PC-3 (cell line): ENCODE results near the gene PCA3. TPM values are rescaled to one million over a fixed set of nuclear protein-coding genes. Genes with fewer than 3 reads are reported as not detected.

Experiments used
- ATAC-seq: fragments of 200-7000 bp; cut with Tn5 transposase; 2 replicates; pipeline ENCODE4 v1.9.1; 2020; ENCODE audit warnings: mild to moderate bottlenecking, moderate library complexity
- BruUV-seq: library from RNA; stranded (reverse); fragments of 400-500 nt; replicated peaks from 2 replicates; lab custom pipeline; 2021; lab: Mats Ljungman, UMichigan
- CTCF ChIA-PET: fragments of 300-600 bp; sonication (Branson Sonifier 250); formaldehyde crosslinking; loops from one replicate; lab custom pipeline; 2022; ENCODE audit warnings: antibody characterized with exemption; lab: Charles Lee
- POLR2A ChIA-PET: fragments of 300-600 bp; sonication (Branson Sonifier 250); formaldehyde crosslinking; loops from one replicate; lab custom pipeline; 2022; ENCODE audit warnings: antibody characterized with exemption; ENCODE audit not compliant: unreplicated experiment; lab: Charles Lee
- DNase-seq: peaks from one replicate; pipeline ENCODE4 v3.0.0-alpha.2; 2015
- H2AFZ ChIP-seq: fragments of 300-600 bp; sonication (generic); 2 replicates; pipeline ENCODE4 v1.6.0; 2016; ENCODE audit warnings: antibody characterized with exemption, low read length
- H3F3A ChIP-seq: fragments of 300-600 bp; sonication (generic); one replicate; pipeline ENCODE4 v1.6.0; 2017; ENCODE audit warnings: antibody characterized with exemption, low read length, control low read depth, mild to moderate bottlenecking; ENCODE audit not compliant: unreplicated experiment
- H3K27ac ChIP-seq: fragments of 300-600 bp; sonication (generic); 2 replicates; pipeline ENCODE4 v1.5.1; 2016; ENCODE audit warnings: mild to moderate bottlenecking, low read length
- H3K27me3 ChIP-seq: fragments of 300-600 bp; sonication (generic); 2 replicates; pipeline ENCODE4 v1.6.1; 2016; ENCODE audit warnings: low read length, mixed read lengths
- H3K36me3 ChIP-seq: fragments of 300-600 bp; sonication (generic); 2 replicates; pipeline ENCODE4 v1.6.1; 2016; ENCODE audit warnings: low read depth, mixed run types, low read length, mixed read lengths
- H3K4me1 ChIP-seq: fragments of 300-600 bp; sonication (generic); 2 replicates; pipeline ENCODE4 v1.5.1; 2016; ENCODE audit warnings: low read length; ENCODE audit not compliant: insufficient read depth
- H3K4me2 ChIP-seq: fragments of 300-600 bp; sonication (generic); 2 replicates; pipeline ENCODE4 v1.6.0; 2016; ENCODE audit warnings: low read length
- H3K4me3 ChIP-seq: fragments of 300-600 bp; sonication (generic); 2 replicates; pipeline ENCODE4 v1.5.1; 2016; ENCODE audit warnings: mild to moderate bottlenecking, low read length, mixed read lengths
- H3K79me2 ChIP-seq: fragments of 300-600 bp; sonication (generic); 2 replicates; pipeline ENCODE4 v1.6.1; 2017; ENCODE audit warnings: low read length, mixed read lengths
- H3K9ac ChIP-seq: fragments of 300-600 bp; sonication (generic); 2 replicates; pipeline ENCODE4 v1.6.0; 2016; ENCODE audit warnings: mild to moderate bottlenecking, low read length
- H3K9me2 ChIP-seq: fragments of 300-600 bp; sonication (generic); replicated peaks from 2 replicates; pipeline ENCODE4 v1.6.1; 2016; ENCODE audit warnings: mixed run types, low read length, mixed read lengths
- H3K9me3 ChIP-seq: fragments of 300-600 bp; sonication (generic); 2 replicates; pipeline ENCODE4 v1.6.1; 2016; ENCODE audit warnings: low read length, mixed read lengths
- H4K20me1 ChIP-seq: fragments of 300-600 bp; sonication (generic); 2 replicates; pipeline ENCODE4 v1.6.1; 2016; ENCODE audit warnings: low read length, mixed read lengths
- EZH2 ChIP-seq: fragments of 300-600 bp; sonication (generic); IDR thresholded peaks from one replicate; pipeline ENCODE4 v1.6.1; 2017; ENCODE audit warnings: antibody characterized with exemption, mild to moderate bottlenecking, low read length; ENCODE audit not compliant: unreplicated experiment
- EZH2phosphoT487 ChIP-seq: fragments of 300-600 bp; sonication (generic); IDR thresholded peaks from 2 replicates; pipeline ENCODE4 v1.6.1; 2018; ENCODE audit warnings: mild to moderate bottlenecking, antibody characterized with exemption, low read length, borderline replicate concordance
- intact Hi-C: fragments of 100-400 bp; cut with micrococcal nuclease; formaldehyde crosslinking; loops from 2 replicates; pipeline ENCODE4 v1.9.0; 2023
- total RNA-seq: library from RNA; depleted of rRNA; stranded (reverse); fragments of >200 nt; gene quantifications from 2 replicates; pipeline ENCODE4 v1.2.3, GENCODE V29; 2014
- TF ChIP-seq, protein P1 (sequence below): fragments of 300-600 bp; sonication (generic); conservative IDR thresholded peaks from 2 replicates; pipeline ENCODE4 v1.5.1; 2017; ENCODE audit warnings: antibody characterized with exemption, low read depth, mild to moderate bottlenecking, low read length

PCA3 gene
- total RNA-seq, 1 experiment from 2014 or later: not detected

- POLR2A ChIA-PET: no interaction called here
- no peak for DNase-seq
- H3F3A ChIP-seq: no peaks in the 10 kb centered on the region
- BruUV-seq: no TSS peak
- H3K4me2 ChIP-seq: no peak overlapping the region
- H3K9ac ChIP-seq: no peak overlapping the region
- intact Hi-C loops: no loop called here
- H3K79me2 ChIP-seq: no peaks in the 10 kb centered on the region
- H3K27ac ChIP-seq: no peak overlapping the region
- no peak for ATAC-seq
- CTCF ChIA-PET: no interaction called here
- no peaks in the 10 kb centered on the region for H3K9me2 ChIP-seq
- peaks cover 51% of the 10 kb centered on the region for H3K27me3 ChIP-seq
- no peak overlapping the region for H2AFZ ChIP-seq
- H3K4me1 ChIP-seq: no peaks in the 10 kb centered on the region
- no peak overlapping the region for H3K4me3 ChIP-seq
- TF ChIP-seq EZH2: no peak
- TF ChIP-seq, protein P1, sequence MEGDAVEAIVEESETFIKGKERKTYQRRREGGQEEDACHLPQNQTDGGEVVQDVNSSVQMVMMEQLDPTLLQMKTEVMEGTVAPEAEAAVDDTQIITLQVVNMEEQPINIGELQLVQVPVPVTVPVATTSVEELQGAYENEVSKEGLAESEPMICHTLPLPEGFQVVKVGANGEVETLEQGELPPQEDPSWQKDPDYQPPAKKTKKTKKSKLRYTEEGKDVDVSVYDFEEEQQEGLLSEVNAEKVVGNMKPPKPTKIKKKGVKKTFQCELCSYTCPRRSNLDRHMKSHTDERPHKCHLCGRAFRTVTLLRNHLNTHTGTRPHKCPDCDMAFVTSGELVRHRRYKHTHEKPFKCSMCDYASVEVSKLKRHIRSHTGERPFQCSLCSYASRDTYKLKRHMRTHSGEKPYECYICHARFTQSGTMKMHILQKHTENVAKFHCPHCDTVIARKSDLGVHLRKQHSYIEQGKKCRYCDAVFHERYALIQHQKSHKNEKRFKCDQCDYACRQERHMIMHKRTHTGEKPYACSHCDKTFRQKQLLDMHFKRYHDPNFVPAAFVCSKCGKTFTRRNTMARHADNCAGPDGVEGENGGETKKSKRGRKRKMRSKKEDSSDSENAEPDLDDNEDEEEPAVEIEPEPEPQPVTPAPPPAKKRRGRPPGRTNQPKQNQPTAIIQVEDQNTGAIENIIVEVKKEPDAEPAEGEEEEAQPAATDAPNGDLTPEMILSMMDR: no peak
- no peak for TF ChIP-seq EZH2phosphoT487
- no peaks in the 10 kb centered on the region for H3K9me3 ChIP-seq
- no peaks in the 10 kb centered on the region for H4K20me1 ChIP-seq
- H3K36me3 ChIP-seq: no peaks in the 10 kb centered on the region
Measured at GRCh38 chr9:76796296-76796695, 32.1 kb downstream of the PCA3 start.

- Histone ChIP-seq H3F3A (no peaks in the 10 kb centered on the region), H3K4me3 (no peak overlapping the region), H3K27ac (no peak overlapping the region), H2AFZ (no peak overlapping the region), H3K79me2 (no peaks in the 10 kb centered on the region), H3K36me3 (no peaks in the 10 kb centered on the region), H3K9me3 (no peaks in the 10 kb centered on the region), H4K20me1 (no peaks in the 10 kb centered on the region), H3K4me1 (no peaks in the 10 kb centered on the region), H3K9ac (no peak overlapping the region), H3K4me2 (no peak overlapping the region), H3K27me3 (peaks cover 68% of the 10 kb centered on the region), H3K9me2 (no peaks in the 10 kb centered on the region)
- ATAC-seq (no peak), DNase-seq (no peak)
- ChIA-PET CTCF (no interaction called here), POLR2A (no interaction called here)
- TF ChIP-seq, protein P1: no peak
- TF ChIP-seq EZH2 (no peak), EZH2phosphoT487 (no peak)
- intact Hi-C loops: no loop called here
- BruUV-seq: no TSS peak
Measured at GRCh38 chr9:76798527-76798926, 34.3 kb downstream of the PCA3 start.

DNA sequence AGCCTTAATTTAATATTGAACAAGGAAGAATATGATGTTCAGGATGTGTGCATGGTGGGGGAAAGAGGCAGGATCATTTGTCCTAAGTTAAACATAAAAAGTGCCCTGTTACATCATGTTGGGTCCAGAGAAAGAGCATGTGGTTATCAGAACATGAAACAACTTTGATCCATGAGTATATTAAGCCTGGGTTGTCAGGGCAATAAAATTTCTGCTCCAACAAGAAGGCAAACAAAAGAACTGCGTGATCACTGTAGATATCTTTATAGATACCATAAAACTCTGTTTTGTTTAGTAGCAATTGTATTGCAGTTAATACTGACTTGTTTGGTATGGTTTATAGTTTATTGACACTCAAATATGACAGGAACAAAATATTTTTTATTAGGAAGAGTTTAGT, 35.2 kb downstream of the PCA3 start:
- Histone ChIP-seq H2AFZ (no peak overlapping the region), H3K4me1 (no peaks in the 10 kb centered on the region), H3K9me2 (no peaks in the 10 kb centered on the region), H3K4me3 (no peak overlapping the region), H3K9ac (no peak overlapping the region), H3K36me3 (no peaks in the 10 kb centered on the region), H4K20me1 (no peaks in the 10 kb centered on the region), H3K9me3 (no peaks in the 10 kb centered on the region), H3F3A (no peaks in the 10 kb centered on the region), H3K79me2 (no peaks in the 10 kb centered on the region), H3K27me3 (peaks cover 75% of the 10 kb centered on the region), H3K4me2 (no peak overlapping the region), H3K27ac (no peak overlapping the region)
- DNase-seq (no peak), ATAC-seq (no peak)
- CTCF ChIA-PET: no interaction called here
- intact Hi-C loops: no loop called here
- POLR2A ChIA-PET: no interaction called here
- no TSS peak for BruUV-seq
- TF ChIP-seq EZH2phosphoT487: no peak
- TF ChIP-seq, protein P1: no peak
- no peak for TF ChIP-seq EZH2
